D341Med (cell line): Measurements from ENCODE around the gene EARS2.
"Not testable (repeated sequence)": the region's sequence is repeated elsewhere in the genome, so short reads cannot be mapped to it uniquely, and the experiment has no call there.

ENCODE experiments used
- DNase-seq: peaks from one replicate; pipeline ENCODE4 v3.0.0; 2012; ENCODE audit warnings: low spot score

EARS2 gene

DNA sequence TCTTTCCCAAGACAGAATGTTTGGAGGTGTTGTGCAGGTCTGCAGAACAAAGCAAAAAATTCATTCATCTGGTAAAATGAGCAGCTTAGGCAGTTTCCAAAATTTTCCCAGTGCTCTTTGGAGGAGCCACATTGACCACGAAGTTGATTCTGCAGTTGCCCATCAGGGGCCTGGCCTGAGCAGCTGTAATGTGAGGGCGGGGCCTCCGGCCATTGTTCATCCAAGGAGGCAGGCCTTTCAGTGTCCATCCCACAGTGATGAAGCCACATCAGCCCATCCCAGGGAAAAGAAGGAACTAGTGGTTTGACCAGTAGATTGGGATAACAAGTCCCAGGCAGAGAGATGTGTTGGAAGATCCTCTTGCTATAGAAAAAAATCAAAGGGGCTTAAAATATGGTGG, 10.5 kb upstream of the EARS2 start:
- DNase-seq: no peak

DNA sequence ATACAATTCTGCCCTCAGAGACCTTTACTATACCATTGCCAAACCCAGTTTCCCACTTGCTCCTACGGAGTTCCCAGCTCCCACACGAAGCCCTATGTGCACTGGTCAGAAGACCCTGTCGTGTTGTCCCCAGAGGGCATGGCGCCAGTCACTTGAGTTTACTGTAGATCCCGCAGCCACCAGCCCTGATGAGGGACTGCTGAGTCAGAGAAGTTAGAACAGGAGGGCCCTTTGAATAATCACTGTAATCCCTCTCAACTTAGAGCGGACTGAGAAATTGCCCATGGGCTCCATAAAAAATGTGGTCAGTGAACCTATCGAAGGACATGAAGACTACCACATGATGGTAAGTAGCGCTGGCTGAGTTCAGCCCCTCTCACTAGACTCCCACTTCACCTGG, 9.6 kb upstream of the EARS2 start:
- DNase-seq: no peak

GRCh38 chr16:23564575-23565363, 7.6 kb upstream of the EARS2 start:
- DNase-seq: no peak

- DNase-seq: no peak
Observed at GRCh38 chr16:23563186-23563585, 6.0 kb upstream of the EARS2 start.

GRCh38 chr16:23562505-23562904, 5.4 kb upstream of the EARS2 start:
- DNase-seq: no peak

DNA sequence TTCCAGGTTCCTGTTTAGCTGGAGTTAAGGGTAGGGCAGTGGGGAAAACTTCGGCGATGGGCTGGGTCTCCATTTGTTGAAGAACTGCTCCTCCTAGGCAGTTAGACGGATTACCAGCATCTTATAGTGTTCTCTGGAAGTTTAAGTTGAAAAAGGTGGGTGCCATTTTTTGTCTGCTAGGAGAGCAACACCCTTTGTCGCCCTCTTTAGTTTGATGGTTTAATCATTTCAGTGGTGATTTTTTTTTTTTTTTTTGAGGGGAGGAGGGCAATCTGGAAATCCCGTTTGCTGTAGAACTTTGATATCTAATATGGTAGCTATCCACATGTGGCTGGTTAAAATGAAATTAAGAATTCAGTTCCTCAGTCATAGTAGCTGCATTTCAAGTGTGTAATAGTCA, 4.4 kb upstream of the EARS2 start:
- DNase-seq: no peak

GRCh38 chr16:23557779-23558702, 891 bp upstream of the EARS2 start:
- DNase-seq: no peak

DNA sequence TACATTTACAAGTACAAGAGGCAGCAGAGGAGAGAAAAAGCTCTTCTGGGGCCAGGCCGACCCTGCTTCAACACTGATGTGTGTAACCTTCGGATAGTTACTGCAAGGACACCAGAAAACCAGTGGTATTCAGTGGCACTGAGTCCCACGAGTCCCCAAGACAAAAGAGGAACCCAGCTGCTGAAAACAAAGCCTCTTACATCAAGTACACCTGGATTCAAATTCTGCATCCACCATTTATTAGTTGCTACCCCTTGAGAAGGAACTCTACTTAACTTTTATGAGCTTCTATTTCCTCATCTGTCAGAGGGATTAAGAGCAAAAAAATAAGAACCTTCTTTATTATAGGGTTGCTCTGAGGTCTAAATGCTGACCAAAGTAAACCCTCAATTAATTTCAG, 2.6 kb downstream of the EARS2 start:
- no peak for DNase-seq

GRCh38 chr16:23552161-23552560, 5.0 kb downstream of the EARS2 start:
- no peak for DNase-seq

DNA sequence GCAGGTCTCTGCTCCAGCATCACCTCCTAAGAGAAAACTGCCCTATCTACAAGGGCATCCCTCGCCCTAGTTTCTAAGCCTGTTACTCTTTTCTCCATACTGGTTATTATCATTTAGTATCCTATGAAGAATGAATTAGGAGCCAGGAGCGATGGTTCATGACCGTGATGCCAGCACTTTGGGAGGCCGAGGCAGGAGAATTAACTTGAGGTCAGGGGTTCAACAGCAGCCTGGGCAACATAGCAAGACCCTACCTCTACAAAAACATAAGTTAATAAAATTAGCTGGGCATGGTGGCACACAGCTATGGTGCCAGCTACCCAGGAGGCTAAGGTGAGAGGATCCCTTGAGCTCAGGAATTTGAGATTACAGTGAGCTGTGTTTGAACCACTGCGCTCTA, 7.2 kb downstream of the EARS2 start:
- DNase-seq: no peak

- DNase-seq: peak; percentile 33
Observed at GRCh38 chr16:23544436-23544835, 12.7 kb downstream of the EARS2 start.

DNA sequence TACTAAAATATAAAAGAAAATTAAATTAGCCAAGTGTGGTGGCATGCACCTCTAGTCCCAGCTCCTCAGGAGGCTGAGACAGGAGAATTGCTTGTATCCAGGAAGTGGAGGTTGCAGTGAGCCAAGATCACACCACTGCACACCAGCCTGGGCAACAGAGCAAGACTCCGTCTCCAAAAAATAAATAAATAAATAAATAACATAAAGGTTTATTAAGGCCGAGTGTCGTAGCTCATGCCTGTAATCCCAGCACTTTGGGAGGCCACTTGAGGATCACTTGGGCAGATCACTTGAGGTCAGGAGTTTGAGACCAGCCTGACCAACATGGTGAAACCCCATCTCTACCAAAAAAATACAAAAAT, 16.4 kb downstream of the EARS2 start:
- DNase-seq: not testable (repeated sequence)

- DNase-seq: no peak
Observed at GRCh38 chr16:23539984-23540816, 16.9 kb downstream of the EARS2 start.

DNA sequence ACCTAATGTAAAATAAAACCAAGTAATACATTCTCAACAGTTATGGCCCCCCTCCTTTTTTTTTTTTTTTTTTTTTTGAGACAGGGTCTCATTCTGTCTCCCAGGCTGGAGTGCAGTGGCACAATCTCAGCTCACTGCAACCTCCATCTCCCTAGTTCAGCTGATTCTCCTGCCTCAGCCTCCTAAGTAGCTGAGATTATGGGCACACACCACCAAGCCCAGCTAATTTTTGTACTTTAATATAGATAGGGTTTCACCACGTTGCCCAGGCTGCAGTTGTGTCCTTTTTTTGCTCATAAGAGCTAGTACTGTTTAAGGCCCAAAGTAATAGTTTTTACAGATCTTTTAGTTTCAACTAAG, 18.3 kb downstream of the EARS2 start:
- no peak for DNase-seq

DNA sequence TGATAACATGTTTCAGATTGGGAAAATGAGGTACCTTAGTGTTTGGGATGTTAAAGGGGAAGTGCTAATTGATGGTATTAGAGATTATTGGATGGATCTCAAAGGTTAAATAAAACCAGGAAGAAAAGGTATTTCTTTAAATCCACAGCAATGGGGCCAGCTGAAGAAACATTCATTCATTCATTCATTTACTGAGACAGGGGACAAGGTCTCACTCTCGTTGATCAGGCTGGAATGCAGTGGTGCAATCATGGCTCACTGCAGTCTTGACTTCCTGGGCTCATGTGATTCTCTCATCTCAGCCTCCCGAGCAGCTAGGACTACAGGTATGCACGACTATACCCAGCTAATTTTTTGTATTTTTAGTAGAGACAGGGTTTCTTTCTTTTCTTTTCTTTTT, 19.8 kb downstream of the EARS2 start:
- no peak for DNase-seq

DNA sequence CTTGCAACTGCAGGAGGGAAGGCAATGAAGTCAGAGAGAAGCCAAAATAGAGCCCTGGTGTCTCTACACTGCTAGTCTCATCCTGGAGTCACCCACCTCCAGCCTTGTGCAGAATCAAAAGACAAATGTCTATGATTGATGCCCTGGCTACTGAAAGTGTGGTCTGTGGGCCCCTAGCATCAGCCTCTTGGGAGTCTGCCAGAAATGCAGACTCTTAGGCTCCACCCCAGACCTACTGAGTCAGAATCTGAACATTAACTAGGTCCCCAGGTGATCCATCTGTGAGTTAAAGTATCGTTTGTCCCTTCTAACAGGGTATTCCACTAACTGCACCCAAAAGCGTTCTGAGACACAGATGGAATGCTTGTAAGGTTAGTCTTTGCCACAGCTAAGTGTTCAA, 21.2 kb downstream of the EARS2 start:
- no peak for DNase-seq

GRCh38 chr16:23534868-23535860, 22.0 kb downstream of the EARS2 start:
- no peak for DNase-seq

DNA sequence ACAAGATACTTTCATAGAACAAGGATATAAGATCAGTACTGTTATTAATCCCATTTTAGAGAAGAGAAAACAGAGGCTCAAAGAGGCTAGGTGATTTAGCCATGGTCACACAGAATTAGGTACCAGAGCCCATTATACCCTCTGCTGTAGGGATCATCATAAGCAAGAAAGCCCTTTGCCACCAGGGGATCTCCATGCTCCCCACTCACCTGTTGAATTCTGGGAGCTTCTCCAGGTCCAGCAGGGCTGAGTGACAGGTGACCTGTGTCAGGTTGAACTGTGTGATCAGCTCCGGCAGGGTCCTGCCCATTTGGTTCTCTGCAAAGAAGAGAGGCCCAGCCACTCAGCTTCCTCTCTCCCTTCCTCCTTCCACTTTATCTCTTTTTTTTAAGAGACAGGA, 24.7 kb downstream of the EARS2 start:
- DNase-seq: no peak

DNA sequence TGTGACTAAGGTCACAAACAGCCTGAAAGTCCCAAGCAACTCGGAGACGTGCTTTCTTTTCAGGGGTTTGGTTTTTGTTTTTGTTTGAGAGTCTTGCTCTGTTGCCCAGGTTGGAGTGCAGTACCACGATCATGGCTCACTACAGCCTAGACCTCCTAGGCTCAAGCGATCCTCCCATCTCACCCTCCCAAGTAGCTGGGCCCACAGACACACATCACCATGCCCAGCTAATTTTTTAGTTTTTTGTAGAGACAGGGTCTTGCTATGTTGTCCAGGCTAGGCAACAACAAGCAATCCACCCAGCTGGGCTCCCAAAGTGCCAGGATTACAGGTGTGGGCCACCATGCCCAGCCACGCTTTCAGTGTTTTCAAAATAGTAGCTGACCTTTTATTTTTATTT, 27.1 kb downstream of the EARS2 start:
- DNase-seq: no peak

- no peak for DNase-seq
Observed at GRCh38 chr16:23528644-23529310, 28.4 kb downstream of the EARS2 start.
